Colonic mucosa (tissue), 4 donors: Measurements from ENCODE around the gene SPG11. TPM values are rescaled to one million over a fixed set of nuclear protein-coding genes. Genes with fewer than 3 reads are reported as not detected.
"Not testable (repeated sequence)": the region's sequence is repeated elsewhere in the genome, so short reads cannot be mapped to it uniquely, and the experiment has no call there.

Source experiments
- DNase-seq: peaks from one replicate; pipeline ENCODE4 v3.0.0-alpha.2; 2020
- H3K27ac ChIP-seq: fragments of 200-600 bp; one replicate; pipeline ENCODE4 v1.8.0; 2021
- H3K27me3 ChIP-seq: fragments of 200-600 bp; one replicate; pipeline ENCODE4 v1.8.0; 2021
- H3K36me3 ChIP-seq: fragments of 200-600 bp; one replicate; pipeline ENCODE4 v1.8.0; 2021
- H3K4me1 ChIP-seq: fragments of 200-600 bp; one replicate; pipeline ENCODE4 v1.8.0; 2021; ENCODE audit warnings: mild to moderate bottlenecking
- H3K4me3 ChIP-seq: fragments of 200-600 bp; one replicate; pipeline ENCODE4 v1.8.0; 2021
- H3K9ac ChIP-seq, 2 donors: one replicate each; pipeline ENCODE4 v1.7.0; 2013; ENCODE audit warnings: control low read depth in 2 of 2, low read depth in 2 of 2, low read length in 2 of 2
- H3K9me3 ChIP-seq: fragments of 200-600 bp; one replicate; pipeline ENCODE4 v1.8.0; 2021
- CTCF ChIP-seq: fragments of 200-600 bp; IDR thresholded peaks from one replicate; pipeline ENCODE4 v1.8.0; 2022; ENCODE audit warnings: antibody characterized with exemption, mild to moderate bottlenecking
- intact Hi-C: fragments of 100-400 bp; cut with DNase I; formaldehyde crosslinking; loops from one replicate; pipeline ENCODE4 v1.14.1; 2022
- total RNA-seq, 2 donors: library from RNA; stranded (reverse); fragmentation: NEBNext Ultra II Directional in 1 of 2; extraction: Animal tissue kit (Norgen Biotek cat#: 25700) in 1 of 2; gene quantifications; one replicate each; pipeline ENCODE4 v1.2.1, GENCODE V29; 2021
- donor health status: healthy.
- donor health status: DM: no; HTN: no; CAD: no.
- donor health status: DM: no; HTN: no; CAD: no.

SPG11 gene
- total RNA-seq, 2 donors from 2014 or later = 79.3 to 95.3 TPM

GRCh38 chr15:44710236-44711095, 47.0 kb upstream of the SPG11 start:
- Histone ChIP-seq H3K4me1 (peaks cover 2% of the 10 kb centered on the region), H3K36me3 (peaks cover 4% of the 10 kb centered on the region), H3K27ac (peak overlapping the region; percentile 99), H3K27me3 (no peaks in the 10 kb centered on the region), H3K4me3 (peak overlapping the region; percentile 74), H3K9ac (peak overlapping the region; percentile 96 to 100), H3K9me3 (no peaks in the 10 kb centered on the region)
- peak; percentile 59 for DNase-seq
- intact Hi-C loops = loop anchor here (10.0 kb wide), 1 partner anchor 916 kb away; the partner anchor contains the start of gene SERF2
- TF ChIP-seq CTCF = no peak

- Histone ChIP-seq H3K4me3 (no peak overlapping the region), H3K36me3 (no peaks in the 10 kb centered on the region), H3K9me3 (no peaks in the 10 kb centered on the region), H3K4me1 (no peaks in the 10 kb centered on the region), H3K27me3 (no peaks in the 10 kb centered on the region), H3K9ac (peak overlapping the region in 1 of 2 donors; percentile 38), H3K27ac (peak overlapping the region; percentile 81)
- no peak for TF ChIP-seq CTCF
- DNase-seq = peak; percentile 87
- intact Hi-C loops = no loop called here
These were observed 43.6 kb upstream of the SPG11 start for GRCh38 chr15:44706946-44707636.

GRCh38 chr15:44706401-44706800, 42.9 kb upstream of the SPG11 start:
- intact Hi-C loops = no loop called here
- no peak for TF ChIP-seq CTCF

GRCh38 chr15:44705986-44706385, 42.5 kb upstream of the SPG11 start:
- Histone ChIP-seq H3K9me3 (no peaks in the 10 kb centered on the region), H3K27ac (no peak overlapping the region), H3K27me3 (no peaks in the 10 kb centered on the region), H3K4me1 (no peaks in the 10 kb centered on the region), H3K9ac (no peak overlapping the region), H3K36me3 (no peaks in the 10 kb centered on the region), H3K4me3 (no peak overlapping the region)
- intact Hi-C loops = no loop called here
- DNase-seq = no peak
- no peak for TF ChIP-seq CTCF

More at GRCh38 chr15:44706401-44706800, 42.9 kb upstream of the SPG11 start:
- H3K4me3 ChIP-seq = no peak overlapping the region
- H3K9ac ChIP-seq = peak overlapping the region in 1 of 2 donors; percentile 38
- H3K9me3 ChIP-seq = no peaks in the 10 kb centered on the region
- no peaks in the 10 kb centered on the region for H3K36me3 ChIP-seq
- DNase-seq = no peak
- H3K27me3 ChIP-seq = no peaks in the 10 kb centered on the region
- H3K4me1 ChIP-seq = no peaks in the 10 kb centered on the region
- peak overlapping the region; percentile 81 for H3K27ac ChIP-seq

GRCh38 chr15:44700676-44701075, 37.2 kb upstream of the SPG11 start:
- H3K27me3 ChIP-seq, H3K9me3 ChIP-seq, H3K36me3 ChIP-seq, H3K4me1 ChIP-seq, H3K4me3 ChIP-seq, H3K27ac ChIP-seq, DNase-seq, H3K9ac ChIP-seq, intact Hi-C loops: not testable (repeated sequence)
